Psoas muscle (tissue), 8 donors: ENCODE data around the gene CHTF18. TPM values are rescaled to one million over a fixed set of nuclear protein-coding genes. Genes with fewer than 3 reads are reported as not detected.

Experiments used
- ATAC-seq, 4 donors: fragments of 200-7000 bp; cut with Tn5 transposase; one replicate each; pipeline ENCODE4 v1.9.1; 2020; ENCODE audit warnings: moderate library complexity in 3 of 4, mild to moderate bottlenecking in 2 of 4
- DNase-seq, 2 donors: peaks; one replicate each; pipeline ENCODE4 v3.0.0-alpha.2; 2020
- H3K27ac ChIP-seq: fragments of 200-600 bp; one replicate; pipeline ENCODE4 v1.8.0; 2022
- H3K27me3 ChIP-seq, 3 donors: fragments of 200-600 bp in 1 of 3; one replicate each; pipeline versions ENCODE4 v1.6.1 to v1.8.0; 2013 to 2022; ENCODE audit warnings: low read length in 2 of 3, mild to moderate bottlenecking in 2 of 3, moderate library complexity in 1 of 3; ENCODE audit not compliant: insufficient read depth in 3 of 3
- H3K36me3 ChIP-seq, 2 donors: fragments of 200-600 bp in 1 of 2; one replicate each; pipeline versions ENCODE4 v1.6.1 to v1.8.0; 2013 to 2022; ENCODE audit warnings: low read depth in 1 of 2, mild to moderate bottlenecking in 1 of 2, moderate library complexity in 1 of 2; ENCODE audit not compliant: insufficient read depth in 1 of 2
- H3K4me1 ChIP-seq: fragments of 200-600 bp; one replicate; pipeline ENCODE4 v1.8.0; 2022
- H3K4me3 ChIP-seq: fragments of 200-600 bp; one replicate; pipeline ENCODE4 v1.8.0; 2022; ENCODE audit warnings: mild to moderate bottlenecking
- H3K9me3 ChIP-seq: fragments of 200-600 bp; one replicate; pipeline ENCODE4 v1.8.0; 2022
- WGBS, 3 donors: extraction: QIAGEN DNeasy Blood & Tissue Kit; methylation state at CpG; one replicate each; pipeline versions ENCODE4 v1.1.6 to v1.1.7; 2013; 5-methylcytosine and 5-hydroxymethylcytosine counted together
- intact Hi-C, 2 donors: fragments of 100-400 bp; cut with DNase I; formaldehyde crosslinking; loops; one replicate each; pipeline versions ENCODE4 v1.11.0 to v1.14.2; 2022
- polyA plus RNA-seq, 3 donors: library from polyadenylated mRNA; stranded (reverse); fragments of 200-250 nt; gene quantifications; one replicate each; pipeline ENCODE4 v1.2.3, GENCODE V29; 2013
- total RNA-seq, 4 donors: library from RNA; stranded (reverse); fragmentation: NEBNext Ultra II Directional in 2 of 4; extraction: Animal tissue kit (Norgen Biotek cat#: 25700) in 2 of 4; gene quantifications; one replicate each; pipeline versions ENCODE4 v1.2.1 to v1.2.4, GENCODE V29; 2021 to 2023
- TF ChIP-seq, protein P1 (sequence below): fragments of 200-600 bp; IDR thresholded peaks from one replicate; pipeline ENCODE4 v1.8.0; 2022; ENCODE audit warnings: antibody characterized with exemption
- donor health status: healthy with polysubstance abuse.
- donor health status: DM: no; HTN: no; CAD: no; lungs with moderate emphysema.
- donor health status: Bipolar disorder and iron deficiency.
- donor health status: healthy.
- donor health status: DM: yes; HTN: yes; CAD: no.
- donor health status: DM: no; HTN: no; CAD: no.
- donor health status: DM: no; HTN: no; CAD: no.
- donor health status: DM: yes; HTN: yes; CAD: no.

CHTF18 gene
- total and polyA plus RNA-seq, 7 donors = 1.7 to 8.4 (median 3.9) TPM

DNA sequence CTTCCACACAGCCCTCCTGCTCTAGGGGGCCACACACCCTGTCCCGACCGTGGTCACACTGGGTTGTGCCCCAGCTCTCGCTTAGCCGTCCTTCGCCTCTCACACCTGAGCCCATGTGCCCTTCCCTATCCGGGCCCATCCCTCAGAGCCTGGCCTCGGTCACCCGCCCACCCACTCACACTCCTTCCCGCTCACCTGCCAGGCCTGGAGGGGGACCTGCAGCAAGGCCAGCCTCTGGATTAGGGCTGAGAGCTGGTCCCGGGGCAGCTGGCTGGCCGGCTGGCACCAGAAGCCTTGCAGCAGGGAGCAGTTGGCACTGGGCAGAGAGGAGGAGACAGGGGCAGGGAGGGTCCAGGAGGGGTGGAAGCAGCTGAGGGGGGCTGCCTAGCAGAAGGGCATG, 10.0 kb upstream of the CHTF18 start:
- WGBS, 3 donors = 48 to 55% (median 53%) methylated on average over 11 of the region's 11 CpGs
- Histone ChIP-seq H3K27ac (no peak overlapping the region), H3K4me1 (no peaks in the 10 kb centered on the region), H3K4me3 (no peak overlapping the region), H3K36me3 (no peaks in the 10 kb centered on the region), H3K27me3 (peaks cover 0 to 70% (median 12%) of the 10 kb centered on the region in 3 donors), H3K9me3 (no peaks in the 10 kb centered on the region)
- ATAC-seq (no peak), DNase-seq (no peak)
- TF ChIP-seq, protein P1, sequence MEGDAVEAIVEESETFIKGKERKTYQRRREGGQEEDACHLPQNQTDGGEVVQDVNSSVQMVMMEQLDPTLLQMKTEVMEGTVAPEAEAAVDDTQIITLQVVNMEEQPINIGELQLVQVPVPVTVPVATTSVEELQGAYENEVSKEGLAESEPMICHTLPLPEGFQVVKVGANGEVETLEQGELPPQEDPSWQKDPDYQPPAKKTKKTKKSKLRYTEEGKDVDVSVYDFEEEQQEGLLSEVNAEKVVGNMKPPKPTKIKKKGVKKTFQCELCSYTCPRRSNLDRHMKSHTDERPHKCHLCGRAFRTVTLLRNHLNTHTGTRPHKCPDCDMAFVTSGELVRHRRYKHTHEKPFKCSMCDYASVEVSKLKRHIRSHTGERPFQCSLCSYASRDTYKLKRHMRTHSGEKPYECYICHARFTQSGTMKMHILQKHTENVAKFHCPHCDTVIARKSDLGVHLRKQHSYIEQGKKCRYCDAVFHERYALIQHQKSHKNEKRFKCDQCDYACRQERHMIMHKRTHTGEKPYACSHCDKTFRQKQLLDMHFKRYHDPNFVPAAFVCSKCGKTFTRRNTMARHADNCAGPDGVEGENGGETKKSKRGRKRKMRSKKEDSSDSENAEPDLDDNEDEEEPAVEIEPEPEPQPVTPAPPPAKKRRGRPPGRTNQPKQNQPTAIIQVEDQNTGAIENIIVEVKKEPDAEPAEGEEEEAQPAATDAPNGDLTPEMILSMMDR = no peak
- intact Hi-C loops = no loop called here

DNA sequence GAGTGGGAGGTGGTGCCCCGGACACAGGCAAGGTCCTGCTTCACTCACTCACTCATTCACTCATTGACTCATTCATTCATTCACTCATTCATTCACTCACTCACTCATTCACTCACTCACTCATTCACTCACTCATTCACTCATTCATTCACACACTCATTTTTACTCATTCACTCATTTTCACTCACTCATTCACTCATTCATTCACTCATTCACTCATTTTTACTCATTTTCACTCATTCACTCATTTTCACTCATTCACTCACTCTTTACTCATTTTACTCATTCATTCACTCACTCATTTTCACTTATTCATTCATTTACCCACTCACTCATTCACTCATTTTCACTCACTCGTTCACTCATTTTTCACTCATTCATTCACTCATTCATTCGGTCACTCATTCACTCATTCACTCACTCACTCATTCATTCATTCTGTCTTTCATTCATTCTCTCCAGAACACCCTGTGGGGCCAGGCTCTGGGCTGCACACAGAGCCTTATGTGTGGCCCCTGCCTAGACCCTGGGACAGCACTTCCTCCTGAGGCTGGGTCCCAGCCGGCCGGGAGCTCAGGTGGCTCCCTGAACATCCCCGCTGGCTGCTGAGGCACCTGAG, 9.4 kb upstream of the CHTF18 start:
- no peak for ATAC-seq
- intact Hi-C loops = no loop called here
- TF ChIP-seq, protein P1 = no peak

DNA sequence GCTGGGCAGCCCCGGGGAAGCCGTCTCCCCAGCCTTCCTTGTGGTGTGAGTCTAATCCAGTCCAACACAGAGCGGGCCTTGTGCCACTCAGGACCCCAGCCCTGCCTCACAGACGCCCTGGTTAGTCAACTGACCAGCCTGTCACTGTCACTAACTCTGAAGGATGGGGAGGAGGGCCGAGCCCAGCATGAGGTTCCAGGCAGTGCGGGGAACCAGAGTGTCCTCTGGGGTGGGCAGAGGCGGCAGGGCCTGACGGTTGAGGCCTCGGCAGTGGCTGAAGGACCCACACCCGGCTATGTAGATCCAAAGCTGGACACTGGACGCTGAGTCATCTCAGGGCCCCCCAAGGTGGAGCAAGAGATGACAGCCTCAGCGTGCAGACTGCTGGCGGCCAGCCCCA, 8.9 kb upstream of the CHTF18 start:
- Histone ChIP-seq H3K27me3 (peaks cover 0 to 76% (median 12%) of the 10 kb centered on the region in 3 donors), H3K4me3 (no peak overlapping the region), H3K36me3 (no peaks in the 10 kb centered on the region), H3K4me1 (no peaks in the 10 kb centered on the region), H3K27ac (no peak overlapping the region), H3K9me3 (no peaks in the 10 kb centered on the region)
- no peak for DNase-seq
- WGBS, 3 donors = 64 to 67% (median 65%) methylated on average over 13 of the region's 13 CpGs
- ATAC-seq = no peak
- intact Hi-C loops = no loop called here
- TF ChIP-seq, protein P1 = no peak

More for the DNA sequence above, 9.4 kb upstream of the CHTF18 start:
- Histone ChIP-seq H3K36me3 (no peaks in the 10 kb centered on the region), H3K4me1 (no peaks in the 10 kb centered on the region), H3K27ac (no peak overlapping the region), H3K9me3 (no peaks in the 10 kb centered on the region), H3K27me3 (peaks cover 0 to 74% (median 12%) of the 10 kb centered on the region in 3 donors), H3K4me3 (no peak overlapping the region)
- DNase-seq = no peak
- 80 to 84% (median 81%) methylated on average over 6 of the region's 6 CpGs for WGBS, 3 donors

DNA sequence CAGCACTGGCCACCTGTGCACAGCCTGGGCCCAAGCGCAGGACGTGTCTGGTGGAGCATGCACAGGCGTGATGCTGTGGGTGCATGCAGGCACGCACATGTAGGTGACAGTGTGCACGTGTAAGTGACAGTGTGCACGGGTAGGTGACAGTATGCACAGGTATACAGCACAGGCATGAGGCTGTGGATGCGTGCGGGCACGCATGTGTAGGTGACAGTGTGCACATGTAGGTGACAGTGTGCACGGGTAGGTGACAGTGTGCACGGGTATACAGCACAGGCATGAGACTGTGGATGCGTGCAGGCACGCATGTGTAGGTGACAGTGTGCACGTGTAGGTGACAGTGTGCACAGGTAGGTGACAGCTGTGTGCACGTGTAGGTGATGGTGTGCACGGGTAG, 8.1 kb upstream of the CHTF18 start:
- H3K4me3 ChIP-seq = no peak overlapping the region
- no peak overlapping the region for H3K27ac ChIP-seq
- H3K9me3 ChIP-seq = no peaks in the 10 kb centered on the region
- TF ChIP-seq, protein P1 = no peak
- H3K36me3 ChIP-seq = no peaks in the 10 kb centered on the region
- intact Hi-C loops = loop anchor here in 1 of 2 donors (10.0 kb wide), 1 partner anchor 205 kb away; no protein-coding TSS in a partner anchor
- peaks cover 0 to 73% (median 10%) of the 10 kb centered on the region in 3 donors for H3K27me3 ChIP-seq
- ATAC-seq (no peak), DNase-seq (no peak)
- 87 to 90% (median 87%) methylated on average over 16 of the region's 16 CpGs for WGBS, 3 donors
- no peaks in the 10 kb centered on the region for H3K4me1 ChIP-seq
